HCT116 (cell line): Measurements from ENCODE around the gene TICAM2. TPM values are rescaled to one million over a fixed set of nuclear protein-coding genes. Genes with fewer than 3 reads are reported as not detected.

Source experiments
- ATAC-seq: fragments of 200-7000 bp; cut with Tn5 transposase; 2 replicates; pipeline ENCODE4 v1.9.1; 2020; ENCODE audit warnings: mild to moderate bottlenecking, moderate library complexity
- BruUV-seq: library from RNA; stranded (reverse); fragments of 400-500 nt; replicated peaks from 2 replicates; lab custom pipeline; 2021; lab: Mats Ljungman, UMichigan
- CTCF ChIA-PET: fragments of 300-600 bp; sonication (Branson Sonifier 250); formaldehyde crosslinking; loops from one replicate; lab custom pipeline; 2021; ENCODE audit warnings: antibody characterized with exemption; lab: Charles Lee
- POLR2A ChIA-PET: fragments of 300-600, 350-600 bp; sonication (Branson Sonifier 250); formaldehyde crosslinking; loops from one replicate; lab custom pipeline; 2021; ENCODE audit warnings: antibody characterized with exemption; lab: Charles Lee
- RAD21 ChIA-PET, 2 experiments: fragments of 300-600 bp; sonication (Branson Sonifier 250); formaldehyde crosslinking; loops; one replicate each; lab custom pipeline; 2023; ENCODE audit warnings: low total read pairs in 2 of 2; ENCODE audit not compliant: uncharacterized antibody in 2 of 2, unreplicated experiment in 2 of 2, low non-redundant PET in 1 of 2; lab: Charles Lee
- DNase-seq: peaks from one replicate; pipeline ENCODE4 v3.0.0-alpha.2; 2010; ENCODE audit warnings: low read depth, low spot score
- H2AFZ ChIP-seq: fragments of 200-600 bp; shearing (Covaris generic), sonication (generic); 2 replicates; pipeline ENCODE4 v1.6.1; 2017; ENCODE audit warnings: low read depth, mixed run types, mixed read lengths, antibody characterized with exemption, low read length; ENCODE audit not compliant: poor library complexity, severe bottlenecking
- H3K27ac ChIP-seq: 2 replicates; pipeline ENCODE4 v1.5.1; 2012; ENCODE audit warnings: low read depth, low read length
- H3K27me3 ChIP-seq: fragments of 200-600 bp; sonication (generic); 2 replicates; pipeline ENCODE4 v1.6.1; 2016; ENCODE audit warnings: mixed run types, low read length, mixed read lengths; ENCODE audit not compliant: insufficient read depth
- H3K36me3 ChIP-seq, 2 experiments: fragments of 200-500 bp in 1 of 2; fragments of 200-600 bp in 1 of 2; sonication (Bioruptor generic) in 1 of 2; sonication (generic) in 1 of 2; 2 replicates each; pipeline versions ENCODE4 v1.5.1 to v1.6.1; 2014 to 2016; ENCODE audit warnings: low read length in 2 of 2, inconsistent platforms in 1 of 2, mixed read lengths in 1 of 2, mixed run types in 1 of 2; ENCODE audit not compliant: insufficient read depth in 2 of 2, control insufficient read depth in 1 of 2
- H3K4me1 ChIP-seq, 2 experiments: fragments of 200-600 bp in 1 of 2; sonication (generic) in 1 of 2; 2 replicates each; pipeline versions ENCODE4 v1.5.1 to v1.6.1; 2012 to 2017; ENCODE audit warnings: low read length in 2 of 2, inconsistent platforms in 1 of 2, mild to moderate bottlenecking in 1 of 2, mixed read lengths in 1 of 2, mixed run types in 1 of 2, moderate library complexity in 1 of 2; ENCODE audit not compliant: insufficient read depth in 2 of 2, control insufficient read depth in 1 of 2
- H3K4me2 ChIP-seq: fragments of 200-600 bp; sonication (generic); 2 replicates; pipeline ENCODE4 v1.6.1; 2017; ENCODE audit warnings: mixed run types, low read length, mixed read lengths
- H3K4me3 ChIP-seq, 2 experiments: fragments of 200-600 bp in 1 of 2; sonication (generic) in 1 of 2; replicated peaks in 1 of 2; 2 replicates each; pipeline ENCODE4 v1.5.1; 2011 to 2016; ENCODE audit warnings: low read length in 2 of 2, control low read depth in 1 of 2, low read depth in 1 of 2, mild to moderate bottlenecking in 1 of 2, mixed read lengths in 1 of 2, mixed run types in 1 of 2
- H3K79me2 ChIP-seq: fragments of 200-600 bp; sonication (generic); 2 replicates; pipeline ENCODE4 v1.6.1; 2017; ENCODE audit warnings: mild to moderate bottlenecking, mixed run types, low read length, moderate library complexity, mixed read lengths; ENCODE audit not compliant: insufficient read depth
- H3K9ac ChIP-seq: fragments of 200-600 bp; sonication (generic); 2 replicates; pipeline ENCODE4 v1.6.1; 2016; ENCODE audit warnings: low read length, mixed read lengths
- H3K9me2 ChIP-seq: fragments of 200-600 bp; sonication (generic), shearing (Covaris generic); 2 replicates; pipeline ENCODE4 v1.6.1; 2017; ENCODE audit warnings: mixed run types, mild to moderate bottlenecking, moderate library complexity; ENCODE audit not compliant: insufficient read depth
- H3K9me3 ChIP-seq, 2 experiments: fragments of 200-500 bp in 1 of 2; fragments of 200-600 bp in 1 of 2; sonication (Bioruptor generic) in 1 of 2; sonication (generic) in 1 of 2; 2 replicates each; pipeline ENCODE4 v1.6.1; 2014 to 2017; ENCODE audit warnings: low read length in 2 of 2, mixed read lengths in 2 of 2, inconsistent platforms in 1 of 2, low read depth in 1 of 2, mild to moderate bottlenecking in 1 of 2, mixed run types in 1 of 2, moderate library complexity in 1 of 2; ENCODE audit not compliant: control insufficient read depth in 1 of 2, insufficient read depth in 1 of 2
- H4K20me1 ChIP-seq: fragments of 200-600 bp; sonication (generic), shearing (Covaris generic); 2 replicates; pipeline ENCODE4 v1.6.1; 2017; ENCODE audit warnings: mixed run types, mild to moderate bottlenecking, moderate library complexity; ENCODE audit not compliant: insufficient read depth
- CTCF ChIP-seq, 3 experiments: fragments of 200-600 bp in 1 of 3; sonication (generic) in 1 of 3; IDR thresholded peaks in 2 of 3; conservative IDR thresholded peaks in 1 of 3; 2 replicates each; pipeline ENCODE4 v1.5.1; 2012 to 2017; ENCODE audit warnings: low read depth in 2 of 3, low read length in 2 of 3, antibody characterized with exemption in 1 of 3, borderline replicate concordance in 1 of 3, control low read depth in 1 of 3, mild to moderate bottlenecking in 1 of 3, mixed read lengths in 1 of 3, mixed run types in 1 of 3, moderate library complexity in 1 of 3; ENCODE audit not compliant: insufficient read depth in 1 of 3
- EGR1 ChIP-seq: IDR thresholded peaks from 2 replicates; pipeline ENCODE4 v1.6.1; 2012; ENCODE audit warnings: low read depth
- ELF1 ChIP-seq: IDR thresholded peaks from 2 replicates; pipeline ENCODE4 v1.6.1; 2012; ENCODE audit warnings: low read depth, borderline replicate concordance
- EZH2 ChIP-seq: fragments of 200-600 bp; sonication (generic); IDR thresholded peaks from 2 replicates; pipeline ENCODE4 v1.6.1; 2017; ENCODE audit warnings: antibody characterized with exemption, mixed run types
- EZH2phosphoT487 ChIP-seq: fragments of 200-600 bp; IDR thresholded peaks from 2 replicates; pipeline ENCODE4 v1.6.1; 2018; ENCODE audit warnings: antibody characterized with exemption, borderline replicate concordance
- FOSL1 ChIP-seq: IDR thresholded peaks from 2 replicates; pipeline ENCODE4 v1.6.1; 2012; ENCODE audit warnings: low read depth
- JUND ChIP-seq: IDR thresholded peaks from 2 replicates; pipeline ENCODE4 v1.6.1; 2012
- POLR2AphosphoS5 ChIP-seq: IDR thresholded peaks from 2 replicates; pipeline ENCODE4 v1.6.1; 2011; ENCODE audit warnings: mild to moderate bottlenecking, low read depth, low read length, moderate library complexity
- RAD21 ChIP-seq: IDR thresholded peaks from 2 replicates; pipeline ENCODE4 v1.6.1; 2012; ENCODE audit warnings: low read depth, mild to moderate bottlenecking
- SIN3A ChIP-seq: IDR thresholded peaks from 2 replicates; pipeline ENCODE4 v1.6.1; 2012; ENCODE audit warnings: low read depth
- SRF ChIP-seq: IDR thresholded peaks from 2 replicates; pipeline ENCODE4 v1.6.1; 2012; ENCODE audit warnings: low read depth
- TCF7L2 ChIP-seq: IDR thresholded peaks from 2 replicates; pipeline ENCODE4 v1.7.0; 2011; ENCODE audit warnings: borderline replicate concordance, inconsistent platforms; ENCODE audit not compliant: insufficient read depth, insufficient read length; ENCODE audit errors: extremely low read depth
- YY1 ChIP-seq: IDR thresholded peaks from 2 replicates; pipeline ENCODE4 v1.6.1; 2011; ENCODE audit warnings: low read length, low read depth, moderate library complexity, mild to moderate bottlenecking; ENCODE audit not compliant: insufficient replicate concordance; ENCODE audit errors: extremely low read depth
- ZBTB33 ChIP-seq: IDR thresholded peaks from 2 replicates; pipeline ENCODE4 v1.6.1; 2011; ENCODE audit warnings: mild to moderate bottlenecking, low read length, moderate library complexity; ENCODE audit not compliant: insufficient replicate concordance; ENCODE audit errors: extremely low read depth
- ZFX ChIP-seq: fragments of 450-650 bp; IDR thresholded peaks from 2 replicates; pipeline ENCODE4 v1.6.1; 2017
- ZNF274 ChIP-seq: fragments of 200-500 bp; sonication (Bioruptor generic); IDR thresholded peaks from 2 replicates; pipeline ENCODE4 v1.6.1; 2014; ENCODE audit warnings: mild to moderate bottlenecking, low read depth, low read length, inconsistent platforms
- intact Hi-C: fragments of 100-400 bp; cut with micrococcal nuclease; formaldehyde crosslinking; loops from 2 replicates; pipeline ENCODE4 v1.10.0; 2022
- total RNA-seq: library from RNA; stranded (reverse); gene quantifications from one replicate; pipeline ENCODE4 v1.2.1, GENCODE V29; 2021; ENCODE audit not compliant: unreplicated experiment

The TICAM2 gene
- total RNA-seq, 1 experiment from 2014 or later = 2.9 TPM

DNA sequence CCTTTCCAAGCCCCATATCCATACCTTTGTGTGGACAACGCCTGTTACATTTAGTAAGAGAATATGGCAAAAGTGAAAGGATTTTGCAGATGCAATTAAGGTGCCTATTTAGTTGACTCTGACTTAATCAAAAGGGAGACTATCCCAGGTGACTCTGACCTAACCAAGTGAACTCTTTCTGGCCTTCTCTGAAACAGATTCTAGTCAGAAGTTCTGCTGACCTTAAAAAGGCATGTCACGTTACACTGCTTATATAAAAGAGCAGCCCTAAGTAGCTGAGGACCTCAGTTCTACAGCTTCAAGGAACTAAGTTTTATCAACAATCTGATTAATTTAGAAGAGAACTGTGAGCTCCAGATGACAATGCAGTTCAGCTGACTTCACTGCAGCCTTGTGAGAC is 5.7 kb upstream of the TICAM2 start (continued):
- TF ChIP-seq SRF (no peak), EGR1 (no peak)

GRCh38 chr5:115605436-115605835 is 3.2 kb upstream of the TICAM2 start:
- Histone ChIP-seq H4K20me1 (0 out of 2 replicates have a peak, but pooled peaks cover 7% of the 10 kb centered on the region), H3K9me3 (no peaks in the 10 kb centered on the region), H3K9me2 (no peaks in the 10 kb centered on the region), H3K27ac (no peak overlapping the region), H3K4me1 (no peaks in the 10 kb centered on the region), H3K79me2 (peaks cover 58% of the 10 kb centered on the region), H3K36me3 (peaks cover 7 to 15% of the 10 kb centered on the region in 2 experiments), H3K9ac (no peak overlapping the region), H3K27me3 (no peaks in the 10 kb centered on the region), H3K4me2 (no peak overlapping the region), H3K4me3 (no peak overlapping the region), H2AFZ (no peak overlapping the region)
- intact Hi-C loops = no loop called here
- ATAC-seq (no peak), DNase-seq (no peak)
- BruUV-seq = no TSS peak
- no peak for TF ChIP-seq EZH2
- no peak for TF ChIP-seq TCF7L2
- no peak for TF ChIP-seq ZNF274
- no peak for TF ChIP-seq YY1
- no peak for TF ChIP-seq EGR1
- TF ChIP-seq JUND = no peak
- TF ChIP-seq RAD21 = no peak
- TF ChIP-seq ELF1 = no peak
- no peak for TF ChIP-seq SIN3A
- TF ChIP-seq ZBTB33 = no peak
- no peak for TF ChIP-seq CTCF (IDR thresholded peaks at IDR 0.05 in 2 of 3, conservative IDR thresholded peaks at IDR 0.05 in 1 of 3; ENCODE audit: borderline replicate concordance in 1 of 3, insufficient read depth in 1 of 3, low read depth in 2 of 3, low read length in 2 of 3)
- no peak for TF ChIP-seq EZH2phosphoT487
- TF ChIP-seq FOSL1 = no peak
- no peak for TF ChIP-seq ZFX
- no peak for TF ChIP-seq POLR2AphosphoS5
- POLR2A ChIA-PET = interaction anchor here (0.6 kb wide), 1 partner anchor 479 kb away, joined by 3 read pairs; the partner anchor contains the start of gene COMMD10
- CTCF ChIA-PET = no interaction called here
- RAD21 ChIA-PET = no interaction called here
